Body of pancreas (tissue), 4 donors: ENCODE data around the gene DGCR6L.

Experiments used
- POLR2A ChIP-seq, 3 donors: fragments of 450-650 bp; IDR thresholded peaks; one replicate each; pipeline ENCODE4 v1.6.1; 2016; ENCODE audit warnings: antibody characterized with exemption in 3 of 3, mild to moderate bottlenecking in 2 of 3
- TF ChIP-seq, protein P1 (sequence below), 7 experiments: fragments of 450-650 bp in 4 of 7; fragments of 200-600 bp in 3 of 7; sonication (generic) in 3 of 7; IDR thresholded peaks; one replicate each; pipeline ENCODE4 v1.5.1; 2016 to 2019; ENCODE audit warnings: antibody characterized with exemption in 7 of 7

DNA sequence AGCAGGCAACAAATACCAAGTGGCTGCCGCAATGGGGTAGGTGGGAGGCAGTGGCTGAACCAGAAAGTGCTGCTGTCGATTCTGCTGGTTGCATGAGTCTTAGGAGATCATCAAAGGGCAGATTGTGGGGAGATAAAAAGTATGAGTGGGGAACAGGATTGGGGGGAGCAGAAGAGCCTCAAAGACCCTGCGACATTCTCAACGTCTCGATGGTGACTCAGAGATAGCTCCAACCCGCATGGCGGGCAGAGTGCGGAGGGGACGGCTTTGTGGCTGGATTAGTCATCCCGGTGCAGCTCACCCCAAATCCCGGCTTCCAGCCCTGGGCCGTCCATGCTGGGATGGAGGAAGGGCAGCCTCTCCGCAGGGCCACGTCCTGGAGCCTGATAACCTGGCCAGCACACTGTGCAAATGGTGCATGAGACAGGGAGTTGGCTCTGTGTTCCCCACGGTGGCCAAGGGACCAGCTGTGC lies 40.2 kb downstream of the DGCR6L start:
- TF ChIP-seq, protein P1, sequence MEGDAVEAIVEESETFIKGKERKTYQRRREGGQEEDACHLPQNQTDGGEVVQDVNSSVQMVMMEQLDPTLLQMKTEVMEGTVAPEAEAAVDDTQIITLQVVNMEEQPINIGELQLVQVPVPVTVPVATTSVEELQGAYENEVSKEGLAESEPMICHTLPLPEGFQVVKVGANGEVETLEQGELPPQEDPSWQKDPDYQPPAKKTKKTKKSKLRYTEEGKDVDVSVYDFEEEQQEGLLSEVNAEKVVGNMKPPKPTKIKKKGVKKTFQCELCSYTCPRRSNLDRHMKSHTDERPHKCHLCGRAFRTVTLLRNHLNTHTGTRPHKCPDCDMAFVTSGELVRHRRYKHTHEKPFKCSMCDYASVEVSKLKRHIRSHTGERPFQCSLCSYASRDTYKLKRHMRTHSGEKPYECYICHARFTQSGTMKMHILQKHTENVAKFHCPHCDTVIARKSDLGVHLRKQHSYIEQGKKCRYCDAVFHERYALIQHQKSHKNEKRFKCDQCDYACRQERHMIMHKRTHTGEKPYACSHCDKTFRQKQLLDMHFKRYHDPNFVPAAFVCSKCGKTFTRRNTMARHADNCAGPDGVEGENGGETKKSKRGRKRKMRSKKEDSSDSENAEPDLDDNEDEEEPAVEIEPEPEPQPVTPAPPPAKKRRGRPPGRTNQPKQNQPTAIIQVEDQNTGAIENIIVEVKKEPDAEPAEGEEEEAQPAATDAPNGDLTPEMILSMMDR (IDR thresholded peaks at IDR 0.05), result no peak
- no peak for TF ChIP-seq POLR2A (IDR thresholded peaks at IDR 0.05)
